ENCODE data around the gene COG2. TPM values are rescaled to one million over a fixed set of nuclear protein-coding genes. Genes with fewer than 3 reads are reported as not detected.

Gene COG2
- total RNA-seq, 1 experiment from 2014 or later, result 40.9 TPM

DNA sequence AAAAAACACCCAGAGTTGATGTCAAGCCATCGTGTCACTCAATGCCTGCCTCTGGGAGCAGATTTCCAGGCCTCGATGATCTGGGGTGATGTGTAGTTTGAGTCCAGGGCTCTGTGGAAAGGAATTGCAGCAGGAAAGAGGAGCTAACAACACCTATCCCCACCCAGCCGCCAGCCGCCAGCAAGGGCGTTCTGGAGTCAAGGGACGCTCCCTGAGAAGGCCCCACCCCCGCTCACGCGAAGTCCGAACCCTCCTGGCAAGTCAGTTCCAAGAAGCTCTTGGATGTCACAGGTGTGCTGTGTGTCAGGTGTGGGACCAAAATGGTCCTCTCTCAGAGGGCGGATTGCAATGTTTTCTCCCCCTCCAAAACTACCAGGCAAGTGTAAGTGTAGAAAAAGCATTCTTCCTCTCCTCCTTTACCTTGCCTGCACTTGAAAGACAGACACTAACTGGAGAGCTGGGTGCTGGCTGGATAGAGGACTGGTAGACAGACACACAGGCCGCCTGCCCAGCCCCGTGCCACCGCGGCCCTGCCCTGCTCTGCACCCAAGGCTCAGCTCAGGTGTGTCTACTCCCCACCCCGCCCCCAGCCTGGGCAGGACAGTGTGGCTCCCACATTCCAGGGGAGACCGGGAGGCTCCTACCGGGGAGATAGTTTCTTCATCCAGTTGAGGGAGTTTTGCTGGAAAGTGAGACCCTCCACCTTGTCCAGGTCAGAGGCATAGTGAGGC is 63.2 kb downstream of the COG2 start:
- Histone ChIP-seq H3K27ac (ENCODE audit: low read length) (no peak overlapping the region), H3K79me2 (ENCODE audit: low read length) (no peaks in the 10 kb centered on the region)

DNA sequence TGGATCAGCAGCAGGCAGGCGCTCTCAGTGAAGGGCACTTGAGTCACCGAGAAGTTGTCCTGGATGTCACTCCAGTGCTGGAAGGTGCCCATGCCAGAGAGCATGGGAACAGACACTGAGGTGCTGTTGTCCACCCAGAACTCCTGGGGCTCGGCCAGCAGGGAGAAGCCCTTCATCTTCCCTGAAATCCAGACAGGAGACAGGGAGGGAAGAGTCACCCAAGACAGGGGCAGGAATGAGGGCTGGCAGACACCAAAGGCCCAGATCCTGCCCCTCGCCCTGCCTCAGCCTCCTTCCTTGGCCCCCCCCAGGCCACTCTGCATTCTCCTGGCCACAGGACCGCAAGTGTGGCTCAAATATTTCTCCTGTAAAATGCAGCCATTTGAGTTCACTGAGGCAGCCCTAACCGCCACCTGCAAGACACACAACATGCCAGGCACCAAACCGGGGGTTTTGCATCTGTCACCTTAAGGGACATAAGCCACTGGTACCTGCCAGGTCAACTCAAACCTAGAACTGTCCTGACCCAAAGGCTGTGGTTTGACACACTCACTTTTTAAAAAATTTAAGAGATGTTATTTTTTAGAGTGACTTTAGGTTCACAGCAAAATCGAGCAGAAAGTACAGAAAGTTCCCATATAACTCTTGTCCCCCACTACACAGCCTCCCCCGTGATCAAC is 63.9 kb downstream of the COG2 start:
- Histone ChIP-seq H3K27me3 (ENCODE audit: low read length) (no peaks in the 10 kb centered on the region), H2AFZ (ENCODE audit: low read length) (no peak overlapping the region), H3K9ac (ENCODE audit: low read length) (no peak overlapping the region), H3K4me3 (ENCODE audit: low read length) (no peak overlapping the region), H3K36me3 (ENCODE audit: insufficient read depth, low read length) (no peaks in the 10 kb centered on the region), H3K4me1 (ENCODE audit: low read length) (no peaks in the 10 kb centered on the region), H3K79me2 (ENCODE audit: low read length) (no peaks in the 10 kb centered on the region), H3K9me2 (replicated peaks; ENCODE audit: insufficient read depth, low read length) (no peaks in the 10 kb centered on the region), H3K27ac (ENCODE audit: low read length) (no peak overlapping the region), H4K20me1 (ENCODE audit: insufficient read depth, low read depth, low read length) (no peaks in the 10 kb centered on the region), H3K4me2 (ENCODE audit: low read depth, low read length, poor library complexity, severe bottlenecking) (no peak overlapping the region), H3K9me3 (ENCODE audit: low read length) (no peaks in the 10 kb centered on the region)
- DNase-seq, result no peak

More for the DNA sequence above, 63.2 kb downstream of the COG2 start:
- H3K4me1 ChIP-seq (ENCODE audit: low read length), result no peaks in the 10 kb centered on the region
- no peak overlapping the region for H2AFZ ChIP-seq (ENCODE audit: low read length)
- no peak overlapping the region for H3K4me3 ChIP-seq (ENCODE audit: low read length)
- H4K20me1 ChIP-seq (ENCODE audit: insufficient read depth, low read depth, low read length), result no peaks in the 10 kb centered on the region
- H3K27me3 ChIP-seq (ENCODE audit: low read length), result no peaks in the 10 kb centered on the region
- DNase-seq, result no peak
- no peak overlapping the region for H3K4me2 ChIP-seq (ENCODE audit: low read depth, low read length, poor library complexity, severe bottlenecking)
- H3K9ac ChIP-seq (ENCODE audit: low read length), result no peak overlapping the region
- no peaks in the 10 kb centered on the region for H3K36me3 ChIP-seq (ENCODE audit: insufficient read depth, low read length)
- H3K9me3 ChIP-seq (ENCODE audit: low read length), result no peaks in the 10 kb centered on the region
- no peaks in the 10 kb centered on the region for H3K9me2 ChIP-seq (replicated peaks; ENCODE audit: insufficient read depth, low read length)

DNA sequence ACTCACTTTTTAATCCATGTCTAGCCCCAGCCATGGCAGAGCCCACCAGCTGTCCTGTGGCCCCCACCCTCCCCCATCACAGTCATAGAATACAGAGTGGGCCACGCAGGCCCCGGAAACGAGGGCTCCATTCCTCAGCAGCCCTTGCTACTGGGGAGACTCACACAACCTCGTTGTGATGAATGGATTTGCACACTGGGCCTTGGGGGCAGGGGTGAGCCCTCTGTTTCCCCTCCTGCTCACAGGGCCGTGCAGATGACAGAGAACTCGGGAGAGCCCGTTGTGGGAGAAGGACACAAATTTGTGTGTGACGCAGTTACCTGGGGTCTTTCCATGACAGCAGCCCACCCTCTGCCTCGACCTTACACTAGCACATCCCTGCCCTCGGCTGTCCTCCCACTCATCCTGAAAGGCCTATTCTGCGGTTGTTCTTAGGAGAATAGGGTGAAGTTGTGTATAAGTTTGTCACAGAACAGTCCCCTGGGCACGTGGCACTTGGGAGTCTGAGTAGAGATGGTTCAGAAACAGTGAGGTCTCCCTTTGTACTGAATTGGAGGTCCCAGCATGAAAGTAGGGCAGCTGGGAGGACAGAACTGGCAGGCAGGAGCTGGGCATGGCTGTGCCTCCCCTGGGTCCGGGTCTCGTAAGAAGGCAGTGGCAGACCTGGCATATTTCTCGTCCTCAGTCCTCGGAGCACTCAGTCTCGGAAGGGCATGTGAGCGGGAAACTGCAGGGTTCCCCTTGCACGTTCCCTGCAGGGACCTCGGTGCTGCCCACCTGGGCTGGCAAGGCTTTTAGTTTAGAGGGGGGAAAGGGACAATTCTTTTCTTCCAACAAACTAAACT is 64.8 kb downstream of the COG2 start:
- no peaks in the 10 kb centered on the region for H3K4me1 ChIP-seq (ENCODE audit: low read length)
- H3K27ac ChIP-seq (ENCODE audit: low read length), result no peak overlapping the region
- no peak overlapping the region for H2AFZ ChIP-seq (ENCODE audit: low read length)
- no peaks in the 10 kb centered on the region for H3K36me3 ChIP-seq (ENCODE audit: insufficient read depth, low read length)
- H3K4me3 ChIP-seq (ENCODE audit: low read length), result no peak overlapping the region
- H3K79me2 ChIP-seq (ENCODE audit: low read length), result no peaks in the 10 kb centered on the region
- no peaks in the 10 kb centered on the region for H3K9me2 ChIP-seq (replicated peaks; ENCODE audit: insufficient read depth, low read length)
- no peak overlapping the region for H3K4me2 ChIP-seq (ENCODE audit: low read depth, low read length, poor library complexity, severe bottlenecking)
- H3K9ac ChIP-seq (ENCODE audit: low read length), result no peak overlapping the region
- H4K20me1 ChIP-seq (ENCODE audit: insufficient read depth, low read depth, low read length), result no peaks in the 10 kb centered on the region
- H3K9me3 ChIP-seq (ENCODE audit: low read length), result no peaks in the 10 kb centered on the region
- H3K27me3 ChIP-seq (ENCODE audit: low read length), result no peaks in the 10 kb centered on the region
- no peak for DNase-seq

DNA sequence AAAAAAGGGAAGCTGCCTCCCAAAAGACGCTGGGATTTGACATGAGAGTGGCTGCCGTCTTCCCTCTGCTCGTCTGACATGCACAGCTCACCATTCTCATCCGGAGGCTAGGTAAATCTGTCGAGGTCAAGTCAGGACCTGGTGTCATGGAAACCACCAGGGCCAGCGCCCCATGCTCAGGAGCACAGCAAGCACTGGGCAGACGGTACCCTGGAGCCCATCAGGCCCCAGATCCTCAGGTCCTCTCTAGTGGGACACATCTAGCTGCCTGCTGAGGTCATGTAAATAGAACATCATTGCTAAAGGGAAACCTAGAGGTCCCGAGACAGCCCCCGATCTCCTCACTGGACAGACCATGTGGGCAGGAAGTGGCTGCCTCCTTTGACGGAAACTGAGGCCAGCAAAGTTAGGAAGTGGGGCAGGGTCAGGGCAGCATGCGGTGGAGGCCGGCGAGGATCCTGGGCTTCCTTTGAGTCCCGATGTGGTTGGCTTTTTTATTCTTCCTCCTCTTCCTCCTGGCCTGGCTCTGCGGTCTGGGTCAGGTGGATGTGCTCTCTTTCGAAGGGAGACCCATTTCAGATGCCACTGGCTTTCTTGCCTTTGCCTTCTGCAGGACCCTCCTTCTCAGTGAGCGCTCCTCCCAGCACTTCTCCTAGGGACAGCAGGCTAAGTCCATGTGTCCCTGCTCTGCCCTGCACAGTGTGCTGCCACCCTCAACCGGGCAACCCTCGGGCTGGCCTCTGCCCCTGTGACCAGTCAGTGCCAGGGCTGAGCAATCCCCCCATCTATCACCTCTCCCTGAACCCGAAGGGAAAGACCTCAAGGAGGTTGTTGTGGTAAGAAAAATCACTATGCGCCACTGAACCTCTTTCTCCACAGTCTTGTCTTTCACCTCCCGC is 65.7 kb downstream of the COG2 start:
- Histone ChIP-seq H2AFZ (ENCODE audit: low read length) (no peak overlapping the region), H3K4me2 (ENCODE audit: low read depth, low read length, poor library complexity, severe bottlenecking) (no peak overlapping the region), H3K36me3 (ENCODE audit: insufficient read depth, low read length) (no peaks in the 10 kb centered on the region), H3K9me2 (replicated peaks; ENCODE audit: insufficient read depth, low read length) (no peaks in the 10 kb centered on the region), H3K27me3 (ENCODE audit: low read length) (no peaks in the 10 kb centered on the region), H3K4me3 (ENCODE audit: low read length) (no peak overlapping the region), H3K9ac (ENCODE audit: low read length) (no peak overlapping the region), H3K4me1 (ENCODE audit: low read length) (no peaks in the 10 kb centered on the region), H3K27ac (ENCODE audit: low read length) (no peak overlapping the region), H3K9me3 (ENCODE audit: low read length) (no peaks in the 10 kb centered on the region), H4K20me1 (ENCODE audit: insufficient read depth, low read depth, low read length) (no peaks in the 10 kb centered on the region), H3K79me2 (ENCODE audit: low read length) (no peaks in the 10 kb centered on the region)
- DNase-seq, result no peak

DNA sequence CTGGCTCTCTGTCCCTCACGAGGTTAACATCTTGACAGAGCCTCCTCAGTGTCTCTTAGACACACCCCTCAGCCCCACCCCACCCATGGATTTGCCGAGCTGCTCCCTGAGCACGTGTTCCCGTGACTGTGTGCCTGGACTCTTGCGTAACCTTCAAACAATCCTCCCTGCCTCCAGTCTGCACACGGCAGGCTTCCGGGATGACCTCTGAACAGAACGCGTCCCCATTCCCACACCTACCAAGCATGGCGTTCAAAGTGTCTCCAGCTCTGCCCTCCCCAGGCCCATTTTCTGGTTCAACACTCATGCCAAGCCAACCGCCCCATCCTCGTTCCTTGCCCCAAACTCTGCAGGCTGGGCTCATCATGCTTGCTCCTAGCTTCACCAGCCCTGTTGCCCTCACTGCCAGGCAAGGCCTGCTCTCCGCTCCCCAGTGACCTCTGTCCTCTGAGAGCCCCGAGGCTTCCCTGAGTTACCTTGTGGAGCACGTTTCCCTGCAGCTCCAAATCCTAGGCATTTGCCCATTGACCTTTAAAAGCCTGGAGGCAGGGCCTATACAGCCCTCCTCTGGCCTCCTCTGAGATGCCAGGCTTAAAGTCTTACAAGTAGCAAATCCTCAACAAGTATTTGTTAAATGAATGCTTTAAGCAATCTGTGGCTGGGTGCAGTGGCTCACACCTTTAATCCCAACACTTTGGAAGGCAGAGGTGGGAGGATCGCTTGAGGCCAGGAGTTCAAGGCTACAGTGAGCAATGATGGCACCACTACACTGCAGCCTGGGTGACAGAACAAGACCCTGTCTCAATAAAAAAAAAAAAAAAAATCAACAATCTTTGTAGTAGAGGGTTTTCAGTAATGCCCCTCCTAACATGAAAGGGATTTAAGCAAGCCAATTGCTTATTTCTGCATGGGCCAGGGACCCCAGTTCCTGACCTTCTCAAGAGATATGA is 66.6 kb downstream of the COG2 start:
- Histone ChIP-seq H3K27me3 (ENCODE audit: low read length) (no peaks in the 10 kb centered on the region), H2AFZ (ENCODE audit: low read length) (no peak overlapping the region), H3K4me2 (ENCODE audit: low read depth, low read length, poor library complexity, severe bottlenecking) (no peak overlapping the region), H3K36me3 (ENCODE audit: insufficient read depth, low read length) (no peaks in the 10 kb centered on the region), H3K9me2 (replicated peaks; ENCODE audit: insufficient read depth, low read length) (no peaks in the 10 kb centered on the region), H3K27ac (ENCODE audit: low read length) (no peak overlapping the region), H3K9ac (ENCODE audit: low read length) (no peak overlapping the region), H3K4me1 (ENCODE audit: low read length) (no peaks in the 10 kb centered on the region), H3K4me3 (ENCODE audit: low read length) (no peak overlapping the region), H4K20me1 (ENCODE audit: insufficient read depth, low read depth, low read length) (no peaks in the 10 kb centered on the region), H3K9me3 (ENCODE audit: low read length) (no peaks in the 10 kb centered on the region), H3K79me2 (ENCODE audit: low read length) (no peaks in the 10 kb centered on the region)
- no peak for DNase-seq

DNA sequence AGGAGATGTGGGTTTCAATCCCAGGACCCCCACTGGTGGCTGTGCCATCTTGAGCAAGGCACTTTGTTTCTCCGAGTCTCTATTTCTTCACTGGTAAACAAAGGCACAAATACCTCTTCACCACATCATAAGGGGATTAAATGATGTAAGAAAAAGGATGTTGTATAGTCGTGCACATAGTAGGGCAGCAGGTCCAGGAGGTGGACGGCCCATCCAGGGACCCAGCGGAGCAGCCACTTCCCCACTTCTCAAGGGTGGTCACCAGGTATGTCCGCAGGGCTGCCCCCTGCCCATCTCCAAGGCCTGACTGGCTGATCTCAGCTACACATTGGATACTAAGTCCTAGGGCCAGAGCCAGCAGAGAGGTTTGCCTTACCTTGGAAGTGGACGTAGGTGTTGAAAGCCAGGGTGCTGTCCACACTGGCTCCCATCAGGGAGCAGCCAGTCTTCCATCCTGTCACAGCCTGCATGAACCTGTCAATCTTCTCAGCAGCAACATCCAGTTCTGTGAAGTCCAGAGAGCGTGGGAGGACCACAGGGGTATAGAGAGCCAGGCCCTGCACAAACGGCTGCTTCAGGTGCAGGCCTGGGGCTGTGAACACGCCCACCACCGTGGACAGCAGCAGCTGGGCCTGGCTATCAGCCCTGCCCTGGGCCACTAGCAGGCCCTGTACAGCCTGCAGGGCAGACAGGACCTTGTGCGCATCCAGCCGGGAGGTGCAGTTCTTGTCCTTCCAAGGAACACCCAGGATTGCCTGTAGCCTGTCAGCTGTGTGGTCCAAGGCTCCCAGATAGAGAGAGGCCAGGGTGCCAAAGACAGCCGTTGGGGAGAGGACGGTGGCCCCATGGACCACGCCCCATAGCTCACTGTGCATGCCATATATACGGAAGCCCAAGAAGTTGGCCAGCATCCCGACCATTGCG is 67.6 kb downstream of the COG2 start:
- DNase-seq, result no peak
- H4K20me1 ChIP-seq (ENCODE audit: insufficient read depth, low read depth, low read length), result no peaks in the 10 kb centered on the region

More for the DNA sequence above, 67.6 kb downstream of the COG2 start:
- Histone ChIP-seq H3K27me3 (ENCODE audit: low read length) (no peaks in the 10 kb centered on the region), H3K9me2 (replicated peaks; ENCODE audit: insufficient read depth, low read length) (no peaks in the 10 kb centered on the region), H3K4me3 (ENCODE audit: low read length) (no peak overlapping the region), H3K4me2 (ENCODE audit: low read depth, low read length, poor library complexity, severe bottlenecking) (no peak overlapping the region), H3K4me1 (ENCODE audit: low read length) (no peaks in the 10 kb centered on the region), H3K27ac (ENCODE audit: low read length) (no peak overlapping the region), H3K9me3 (ENCODE audit: low read length) (no peaks in the 10 kb centered on the region), H2AFZ (ENCODE audit: low read length) (no peak overlapping the region), H3K9ac (ENCODE audit: low read length) (no peak overlapping the region), H3K79me2 (ENCODE audit: low read length) (no peaks in the 10 kb centered on the region), H3K36me3 (ENCODE audit: insufficient read depth, low read length) (no peaks in the 10 kb centered on the region)

Data from Karpas-422 (cell line).